Stimulated activated CD4-positive, alpha-beta T cell treated with anti-CD3 and anti-CD28 coated beads, Interleukin-12 subunit alpha, Interleukin-12 subunit beta, amount 100 ng/mL, for 48 hours (primary cell): ENCODE data around the gene RPTOR.
"Not testable (repeated sequence)": the region's sequence is repeated elsewhere in the genome, so short reads cannot be mapped to it uniquely, and the experiment has no call there.

Source experiments
- DNase-seq, 3 donors: peaks; one replicate each; pipeline ENCODE4 v3.0.0-alpha.2; 2020; ENCODE audit warnings: low read depth in 2 of 3, low spot score in 1 of 3

Gene RPTOR

GRCh38 chr17:80740141-80740540, 195.5 kb downstream of the RPTOR start:
- DNase-seq, result no peak

GRCh38 chr17:80742091-80742490, 197.5 kb downstream of the RPTOR start:
- DNase-seq, result no peak

- no peak for DNase-seq
Observed at GRCh38 chr17:80742581-80743180, 198.0 kb downstream of the RPTOR start.

GRCh38 chr17:80743181-80743771, 198.6 kb downstream of the RPTOR start:
- peak in 1 of 3 donors; percentile 41 for DNase-seq

DNA sequence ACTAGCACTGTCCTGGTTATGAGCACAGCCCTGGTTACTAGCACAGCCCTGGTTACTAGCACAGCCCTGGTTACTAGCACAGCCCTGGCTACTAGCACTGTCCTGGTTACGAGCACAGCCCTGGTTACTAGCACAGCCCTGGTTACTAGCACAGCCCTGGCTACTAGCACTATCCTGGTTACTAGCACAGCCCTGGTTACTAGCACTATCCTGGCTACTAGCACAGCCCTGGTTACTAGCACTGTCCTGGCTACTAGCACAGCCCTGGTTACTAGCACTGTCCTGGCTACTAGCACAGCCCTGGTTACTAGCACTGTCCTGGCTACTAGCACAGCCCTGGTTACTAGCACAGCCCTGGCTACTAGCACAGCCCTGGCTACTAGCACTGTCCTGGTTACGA, 199.3 kb downstream of the RPTOR start:
- not testable (repeated sequence) for DNase-seq

DNA sequence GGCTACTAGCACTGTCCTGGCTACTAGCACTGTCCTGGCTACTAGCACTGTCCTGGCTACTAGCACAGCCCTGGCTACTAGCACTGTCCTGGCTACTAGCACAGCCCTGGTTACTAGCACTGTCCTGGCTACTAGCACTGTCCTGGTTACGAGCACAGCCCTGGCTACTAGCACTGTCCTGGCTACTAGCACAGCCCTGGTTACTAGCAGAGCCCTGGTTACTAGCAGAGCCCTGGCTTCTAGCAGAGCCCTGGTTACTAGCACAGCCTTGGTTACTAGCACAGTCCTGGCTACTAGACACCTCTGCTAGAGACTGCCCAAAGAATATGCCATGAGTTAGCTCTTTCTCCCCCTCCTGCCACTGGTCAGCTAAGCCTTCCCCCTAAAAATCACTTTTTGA, 200.1 kb downstream of the RPTOR start:
- DNase-seq, result not testable (repeated sequence)

GRCh38 chr17:80745183-80745582, 200.5 kb downstream of the RPTOR start:
- DNase-seq, result no peak

GRCh38 chr17:80746262-80746935, 201.8 kb downstream of the RPTOR start:
- no peak for DNase-seq

- DNase-seq, result no peak
Observed at GRCh38 chr17:80747469-80747868, 202.8 kb downstream of the RPTOR start.

GRCh38 chr17:80749611-80750010, 205.0 kb downstream of the RPTOR start:
- no peak for DNase-seq

- no peak for DNase-seq
Observed at GRCh38 chr17:80750263-80750662, 205.6 kb downstream of the RPTOR start.

- DNase-seq, result no peak
Observed at GRCh38 chr17:80751070-80751945, 206.7 kb downstream of the RPTOR start.

DNA sequence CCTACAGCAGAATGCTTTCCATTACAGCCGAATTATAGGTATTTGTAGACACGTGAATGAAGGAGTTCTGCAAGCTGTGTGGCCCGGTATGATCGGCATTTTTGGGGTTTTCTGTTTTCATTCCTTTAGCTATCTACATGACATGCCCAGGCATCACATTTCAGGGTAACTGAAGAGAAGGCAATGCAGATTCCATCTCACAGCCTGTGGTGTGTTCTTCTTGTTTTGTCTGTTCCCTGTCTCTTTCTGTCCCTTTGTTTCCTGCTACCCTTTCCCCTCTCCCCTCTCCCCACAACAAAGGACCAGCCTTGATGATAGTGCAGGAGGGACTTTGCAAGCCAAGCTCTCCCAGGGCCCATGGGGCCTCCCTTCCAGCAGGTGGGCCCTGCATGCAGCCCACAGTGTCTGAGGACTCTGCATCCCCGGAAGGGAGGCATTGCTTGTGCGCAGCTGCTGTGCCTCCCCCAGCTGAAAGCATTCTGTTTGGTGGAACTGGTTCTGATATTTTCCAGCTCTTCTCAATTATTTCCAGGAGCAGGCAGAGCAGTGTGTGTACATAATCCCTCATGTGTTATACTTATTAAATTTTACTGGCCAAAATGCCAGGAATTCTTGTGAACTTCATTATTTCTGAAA, 207.4 kb downstream of the RPTOR start:
- no peak for DNase-seq

DNA sequence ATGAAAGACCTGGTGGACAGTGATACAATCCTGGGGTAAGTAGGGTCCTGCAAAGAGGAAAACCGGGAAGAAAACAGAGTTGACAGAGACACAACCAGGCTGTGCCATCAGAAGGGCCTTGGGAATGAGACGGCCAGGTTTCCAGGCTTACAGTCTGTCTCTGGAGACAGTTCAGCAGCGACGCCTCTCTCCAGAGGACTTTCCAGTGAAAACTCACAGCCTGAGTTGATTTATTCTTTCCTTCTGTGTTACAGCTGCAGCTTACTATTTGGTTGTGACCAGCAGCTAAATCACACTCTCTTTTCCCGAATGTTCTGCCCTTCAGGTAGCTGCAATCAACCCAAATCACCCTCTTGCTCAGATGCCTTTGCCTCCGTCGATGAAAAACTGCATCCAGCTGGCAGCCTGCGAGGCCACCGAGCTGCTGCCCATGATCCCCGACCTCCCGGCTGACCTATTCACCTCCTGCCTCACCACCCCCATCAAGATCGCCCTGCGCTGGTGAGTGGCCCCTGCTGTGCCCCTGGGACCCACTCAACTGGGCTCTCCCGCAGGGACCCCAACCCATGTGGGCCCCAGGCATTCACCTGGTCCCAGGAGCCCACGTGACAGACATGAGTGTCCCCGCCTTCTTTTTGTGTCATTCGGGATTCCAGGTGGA, 209.2 kb downstream of the RPTOR start:
- DNase-seq, result no peak

- no peak for DNase-seq
Observed at GRCh38 chr17:80754846-80755245, 210.2 kb downstream of the RPTOR start.

- no peak for DNase-seq
Observed at GRCh38 chr17:80755650-80756405, 211.2 kb downstream of the RPTOR start.

- DNase-seq, result no peak
Observed at GRCh38 chr17:80758481-80759376, 214.1 kb downstream of the RPTOR start.

GRCh38 chr17:80759377-80759673, 214.7 kb downstream of the RPTOR start:
- no peak for DNase-seq

DNA sequence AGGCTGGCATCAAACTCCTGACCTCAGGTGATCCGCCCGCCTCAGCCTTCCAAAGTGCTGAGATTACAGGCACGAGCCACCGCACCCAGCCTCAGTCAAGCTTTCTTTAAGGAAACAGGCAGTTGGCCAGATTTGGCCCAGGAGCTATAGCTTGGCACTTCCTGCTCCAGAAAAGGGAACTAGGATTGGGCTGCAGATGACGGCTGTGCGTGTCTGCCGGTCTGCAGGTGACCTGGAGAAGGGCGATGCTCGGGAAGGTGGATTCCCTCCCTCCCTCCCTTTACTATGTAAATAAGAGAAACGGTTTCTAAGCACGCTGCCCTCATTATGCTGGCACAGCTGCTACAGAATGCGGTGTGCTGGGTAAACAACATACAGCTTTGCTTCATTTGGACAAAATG, 215.9 kb downstream of the RPTOR start:
- DNase-seq, result no peak
